ENCODE data around the gene DCXR. TPM values are rescaled to one million over a fixed set of nuclear protein-coding genes. Genes with fewer than 3 reads are reported as not detected.
A peak's percentile ranks its signal among the peaks of the same experiment; 100 is the strongest.

The DCXR gene
- total and polyA plus RNA-seq, 2 of the 13 experiments (the other 11 are each of a cell fraction or from before 2014, with no cell fraction given) = 287 to 311 TPM

- TF ChIP-seq, protein P1, sequence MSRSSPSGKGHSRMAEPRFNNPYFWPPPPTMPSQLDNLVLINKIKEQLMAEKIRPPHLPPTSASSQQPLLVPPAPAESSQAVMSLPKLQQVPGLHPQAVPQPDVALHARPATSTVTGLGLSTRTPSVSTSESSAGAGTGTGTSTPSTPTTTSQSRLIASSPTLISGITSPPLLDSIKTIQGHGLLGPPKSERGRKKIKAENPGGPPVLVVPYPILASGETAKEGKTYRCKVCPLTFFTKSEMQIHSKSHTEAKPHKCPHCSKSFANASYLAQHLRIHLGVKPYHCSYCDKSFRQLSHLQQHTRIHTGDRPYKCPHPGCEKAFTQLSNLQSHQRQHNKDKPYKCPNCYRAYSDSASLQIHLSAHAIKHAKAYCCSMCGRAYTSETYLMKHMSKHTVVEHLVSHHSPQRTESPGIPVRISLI (CRISPR knock-in tag; IDR thresholded peaks at IDR 0.05; ENCODE audit: borderline replicate concordance) = no peak
- TF ChIP-seq REXO4 (CRISPR knock-in tag; IDR thresholded peaks at IDR 0.05; ENCODE audit: borderline replicate concordance) (0 out of 2 replicates have a peak, but pooled peaks have one; percentile 20), ZNF552 (CRISPR knock-in tag; IDR thresholded peaks at IDR 0.05; ENCODE audit: borderline replicate concordance) (no peak), MIER2 (CRISPR knock-in tag; IDR thresholded peaks at IDR 0.05) (no peak), POLR2G (IDR thresholded peaks at IDR 0.05; ENCODE audit: low read depth, low read length) (peak; percentile 27; the same call in 1 of the 2 replicates), NFE2L2 (IDR thresholded peaks at IDR 0.05; ENCODE audit: low read length) (no peak), RBFOX2 (IDR thresholded peaks at IDR 0.05; ENCODE audit: low read depth, low read length) (peak; percentile 64), ZNF850 (CRISPR knock-in tag; conservative IDR thresholded peaks at IDR 0.05) (no peak), ESRRA (CRISPR knock-in tag; IDR thresholded peaks at IDR 0.05; ENCODE audit: low read depth) (0 out of 2 replicates have a peak, but pooled peaks have one; percentile 17), MYC (CRISPR knock-in tag; IDR thresholded peaks at IDR 0.05; ENCODE audit: borderline replicate concordance) (no peak), ZNF253 (CRISPR knock-in tag; IDR thresholded peaks at IDR 0.05; ENCODE audit: borderline replicate concordance) (no peak), GATAD2A (CRISPR knock-in tag; IDR thresholded peaks at IDR 0.05) (no peak), SETDB1 (CRISPR knock-in tag; IDR thresholded peaks at IDR 0.05; ENCODE audit: borderline replicate concordance) (no peak), ZNF329 (CRISPR knock-in tag; IDR thresholded peaks at IDR 0.05; ENCODE audit: low read depth) (no peak), ZNF772 (CRISPR knock-in tag; IDR thresholded peaks at IDR 0.05) (no peak)
- TF ChIP-seq, protein P2, sequence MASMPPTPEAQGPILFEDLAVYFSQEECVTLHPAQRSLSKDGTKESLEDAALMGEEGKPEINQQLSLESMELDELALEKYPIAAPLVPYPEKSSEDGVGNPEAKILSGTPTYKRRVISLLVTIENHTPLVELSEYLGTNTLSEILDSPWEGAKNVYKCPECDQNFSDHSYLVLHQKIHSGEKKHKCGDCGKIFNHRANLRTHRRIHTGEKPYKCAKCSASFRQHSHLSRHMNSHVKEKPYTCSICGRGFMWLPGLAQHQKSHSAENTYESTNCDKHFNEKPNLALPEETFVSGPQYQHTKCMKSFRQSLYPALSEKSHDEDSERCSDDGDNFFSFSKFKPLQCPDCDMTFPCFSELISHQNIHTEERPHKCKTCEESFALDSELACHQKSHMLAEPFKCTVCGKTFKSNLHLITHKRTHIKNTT (CRISPR knock-in tag; IDR thresholded peaks at IDR 0.05) = no peak
- TF ChIP-seq, protein P3, sequence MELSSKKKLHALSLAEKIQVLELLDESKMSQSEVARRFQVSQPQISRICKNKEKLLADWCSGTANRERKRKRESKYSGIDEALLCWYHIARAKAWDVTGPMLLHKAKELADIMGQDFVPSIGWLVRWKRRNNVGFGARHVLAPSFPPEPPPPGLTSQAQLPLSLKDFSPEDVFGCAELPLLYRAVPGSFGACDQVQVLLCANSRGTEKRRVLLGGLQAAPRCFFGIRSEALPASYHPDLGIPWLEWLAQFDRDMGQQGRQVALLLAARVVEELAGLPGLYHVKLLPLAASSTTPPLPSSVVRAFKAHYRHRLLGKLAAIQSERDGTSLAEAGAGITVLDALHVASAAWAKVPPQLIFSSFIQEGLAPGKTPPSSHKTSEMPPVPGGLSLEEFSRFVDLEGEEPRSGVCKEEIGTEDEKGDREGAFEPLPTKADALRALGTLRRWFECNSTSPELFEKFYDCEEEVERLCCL (CRISPR knock-in tag; IDR thresholded peaks at IDR 0.05; ENCODE audit: borderline replicate concordance) = no peak
- TF ChIP-seq, protein P4, sequence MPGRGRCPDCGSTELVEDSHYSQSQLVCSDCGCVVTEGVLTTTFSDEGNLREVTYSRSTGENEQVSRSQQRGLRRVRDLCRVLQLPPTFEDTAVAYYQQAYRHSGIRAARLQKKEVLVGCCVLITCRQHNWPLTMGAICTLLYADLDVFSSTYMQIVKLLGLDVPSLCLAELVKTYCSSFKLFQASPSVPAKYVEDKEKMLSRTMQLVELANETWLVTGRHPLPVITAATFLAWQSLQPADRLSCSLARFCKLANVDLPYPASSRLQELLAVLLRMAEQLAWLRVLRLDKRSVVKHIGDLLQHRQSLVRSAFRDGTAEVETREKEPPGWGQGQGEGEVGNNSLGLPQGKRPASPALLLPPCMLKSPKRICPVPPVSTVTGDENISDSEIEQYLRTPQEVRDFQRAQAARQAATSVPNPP (CRISPR knock-in tag; IDR thresholded peaks at IDR 0.05) = no peak
- TF ChIP-seq, protein P5, sequence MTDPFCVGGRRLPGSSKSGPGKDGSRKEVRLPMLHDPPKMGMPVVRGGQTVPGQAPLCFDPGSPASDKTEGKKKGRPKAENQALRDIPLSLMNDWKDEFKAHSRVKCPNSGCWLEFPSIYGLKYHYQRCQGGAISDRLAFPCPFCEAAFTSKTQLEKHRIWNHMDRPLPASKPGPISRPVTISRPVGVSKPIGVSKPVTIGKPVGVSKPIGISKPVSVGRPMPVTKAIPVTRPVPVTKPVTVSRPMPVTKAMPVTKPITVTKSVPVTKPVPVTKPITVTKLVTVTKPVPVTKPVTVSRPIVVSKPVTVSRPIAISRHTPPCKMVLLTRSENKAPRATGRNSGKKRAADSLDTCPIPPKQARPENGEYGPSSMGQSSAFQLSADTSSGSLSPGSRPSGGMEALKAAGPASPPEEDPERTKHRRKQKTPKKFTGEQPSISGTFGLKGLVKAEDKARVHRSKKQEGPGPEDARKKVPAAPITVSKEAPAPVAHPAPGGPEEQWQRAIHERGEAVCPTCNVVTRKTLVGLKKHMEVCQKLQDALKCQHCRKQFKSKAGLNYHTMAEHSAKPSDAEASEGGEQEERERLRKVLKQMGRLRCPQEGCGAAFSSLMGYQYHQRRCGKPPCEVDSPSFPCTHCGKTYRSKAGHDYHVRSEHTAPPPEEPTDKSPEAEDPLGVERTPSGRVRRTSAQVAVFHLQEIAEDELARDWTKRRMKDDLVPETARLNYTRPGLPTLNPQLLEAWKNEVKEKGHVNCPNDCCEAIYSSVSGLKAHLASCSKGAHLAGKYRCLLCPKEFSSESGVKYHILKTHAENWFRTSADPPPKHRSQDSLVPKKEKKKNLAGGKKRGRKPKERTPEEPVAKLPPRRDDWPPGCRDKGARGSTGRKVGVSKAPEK (CRISPR knock-in tag; IDR thresholded peaks at IDR 0.05; ENCODE audit: borderline replicate concordance) = no peak
- TF ChIP-seq, protein P6, sequence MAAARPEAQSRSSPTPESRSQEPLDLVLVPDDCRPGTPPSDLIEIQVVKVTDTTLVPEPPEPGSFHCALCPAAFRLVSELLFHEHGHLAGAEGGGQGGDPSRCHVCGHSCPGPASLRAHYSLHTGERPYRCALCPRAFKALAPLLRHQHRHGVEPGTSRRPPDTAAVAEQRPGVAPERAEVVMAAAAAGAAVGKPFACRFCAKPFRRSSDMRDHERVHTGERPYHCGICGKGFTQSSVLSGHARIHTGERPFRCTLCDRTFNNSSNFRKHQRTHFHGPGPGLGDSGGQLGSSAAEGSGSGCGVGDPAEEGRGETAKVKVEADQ (CRISPR knock-in tag; IDR thresholded peaks at IDR 0.05; ENCODE audit: borderline replicate concordance) = no peak
- TF ChIP-seq, protein P7, sequence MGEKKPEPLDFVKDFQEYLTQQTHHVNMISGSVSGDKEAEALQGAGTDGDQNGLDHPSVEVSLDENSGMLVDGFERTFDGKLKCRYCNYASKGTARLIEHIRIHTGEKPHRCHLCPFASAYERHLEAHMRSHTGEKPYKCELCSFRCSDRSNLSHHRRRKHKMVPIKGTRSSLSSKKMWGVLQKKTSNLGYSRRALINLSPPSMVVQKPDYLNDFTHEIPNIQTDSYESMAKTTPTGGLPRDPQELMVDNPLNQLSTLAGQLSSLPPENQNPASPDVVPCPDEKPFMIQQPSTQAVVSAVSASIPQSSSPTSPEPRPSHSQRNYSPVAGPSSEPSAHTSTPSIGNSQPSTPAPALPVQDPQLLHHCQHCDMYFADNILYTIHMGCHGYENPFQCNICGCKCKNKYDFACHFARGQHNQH (CRISPR knock-in tag; IDR thresholded peaks at IDR 0.05) = no peak
These were observed 45.5 kb upstream of the DCXR start (continued) for GRCh38 chr17:82083009-82083408.
